Mammary epithelial cell (primary cell): ENCODE measurements around the gene TRIM8.

Experiments
- EZH2 ChIP-seq: IDR thresholded peaks from 2 replicates; pipeline ENCODE4 v1.6.1; 2012; ENCODE audit warnings: low read length, inconsistent platforms, borderline replicate concordance
- TF ChIP-seq, protein P1 (sequence below), 2 donors: IDR thresholded peaks in 1 of 2; conservative IDR thresholded peaks in 1 of 2; 2 replicates each; pipeline ENCODE4 v1.5.1; 2011 to 2012; ENCODE audit warnings: inconsistent platforms in 2 of 2, low read length in 2 of 2, mild to moderate bottlenecking in 2 of 2, control low read depth in 1 of 2, low read depth in 1 of 2; ENCODE audit not compliant: insufficient read depth in 1 of 2; ENCODE audit errors: extremely low read depth in 1 of 2

DNA sequence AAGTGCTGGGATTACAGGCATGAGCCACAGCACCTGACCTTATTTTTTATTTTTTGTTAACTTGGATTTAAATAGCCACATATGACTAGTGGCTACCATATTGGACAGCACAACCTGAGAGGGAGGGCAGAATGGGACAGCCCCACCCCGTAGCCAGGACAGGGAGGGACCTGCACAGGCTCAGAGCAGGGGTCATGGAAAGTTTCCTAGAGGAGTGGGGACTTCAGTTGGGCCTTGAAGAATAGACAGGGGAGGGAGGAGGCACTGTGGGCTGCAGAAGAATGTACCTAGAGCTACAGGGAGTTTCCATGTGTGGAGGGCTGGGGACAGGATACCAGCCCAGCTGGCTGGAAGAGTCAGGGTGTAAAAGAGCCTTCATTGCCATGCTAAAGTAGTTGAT, 8.8 kb downstream of the TRIM8 start:
- TF ChIP-seq, protein P1, sequence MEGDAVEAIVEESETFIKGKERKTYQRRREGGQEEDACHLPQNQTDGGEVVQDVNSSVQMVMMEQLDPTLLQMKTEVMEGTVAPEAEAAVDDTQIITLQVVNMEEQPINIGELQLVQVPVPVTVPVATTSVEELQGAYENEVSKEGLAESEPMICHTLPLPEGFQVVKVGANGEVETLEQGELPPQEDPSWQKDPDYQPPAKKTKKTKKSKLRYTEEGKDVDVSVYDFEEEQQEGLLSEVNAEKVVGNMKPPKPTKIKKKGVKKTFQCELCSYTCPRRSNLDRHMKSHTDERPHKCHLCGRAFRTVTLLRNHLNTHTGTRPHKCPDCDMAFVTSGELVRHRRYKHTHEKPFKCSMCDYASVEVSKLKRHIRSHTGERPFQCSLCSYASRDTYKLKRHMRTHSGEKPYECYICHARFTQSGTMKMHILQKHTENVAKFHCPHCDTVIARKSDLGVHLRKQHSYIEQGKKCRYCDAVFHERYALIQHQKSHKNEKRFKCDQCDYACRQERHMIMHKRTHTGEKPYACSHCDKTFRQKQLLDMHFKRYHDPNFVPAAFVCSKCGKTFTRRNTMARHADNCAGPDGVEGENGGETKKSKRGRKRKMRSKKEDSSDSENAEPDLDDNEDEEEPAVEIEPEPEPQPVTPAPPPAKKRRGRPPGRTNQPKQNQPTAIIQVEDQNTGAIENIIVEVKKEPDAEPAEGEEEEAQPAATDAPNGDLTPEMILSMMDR (conservative IDR thresholded peaks at IDR 0.05 in 1 of 2, IDR thresholded peaks at IDR 0.05 in 1 of 2; ENCODE audit: extremely low read depth in 1 of 2, insufficient read depth in 1 of 2, low read depth in 1 of 2, low read length in 2 of 2): no peak
- no peak for TF ChIP-seq EZH2
